ENCODE measurements around the gene CLCNKA. TPM values are rescaled to one million over a fixed set of nuclear protein-coding genes. Genes with fewer than 3 reads are reported as not detected.
"Not testable (repeated sequence)": the region's sequence is repeated elsewhere in the genome, so short reads cannot be mapped to it uniquely, and the experiment has no call there.

The CLCNKA gene
- polyA plus RNA-seq, 1 donor (not counting 4 experiments of a cell fraction or from before 2014, with no cell fraction given), result not detected

DNA sequence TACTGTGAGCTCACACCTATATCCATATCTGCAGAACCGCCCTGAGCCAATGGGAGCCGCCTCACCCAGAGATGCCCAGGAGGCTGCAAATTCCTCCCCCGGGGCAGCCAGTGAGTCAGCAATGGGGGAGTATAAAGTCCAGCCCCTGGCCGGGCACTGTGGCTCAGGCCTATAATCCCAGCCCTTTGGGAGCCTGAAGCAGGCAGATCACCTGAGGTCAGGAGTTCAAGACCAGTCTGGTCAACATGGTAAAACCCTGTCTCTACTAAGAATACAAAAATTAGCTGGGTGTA is 16.7 kb downstream of the CLCNKA start:
- no peak overlapping the region for H2AFZ ChIP-seq (ENCODE audit: control insufficient read depth, low read length)
- TF ChIP-seq, protein P1, sequence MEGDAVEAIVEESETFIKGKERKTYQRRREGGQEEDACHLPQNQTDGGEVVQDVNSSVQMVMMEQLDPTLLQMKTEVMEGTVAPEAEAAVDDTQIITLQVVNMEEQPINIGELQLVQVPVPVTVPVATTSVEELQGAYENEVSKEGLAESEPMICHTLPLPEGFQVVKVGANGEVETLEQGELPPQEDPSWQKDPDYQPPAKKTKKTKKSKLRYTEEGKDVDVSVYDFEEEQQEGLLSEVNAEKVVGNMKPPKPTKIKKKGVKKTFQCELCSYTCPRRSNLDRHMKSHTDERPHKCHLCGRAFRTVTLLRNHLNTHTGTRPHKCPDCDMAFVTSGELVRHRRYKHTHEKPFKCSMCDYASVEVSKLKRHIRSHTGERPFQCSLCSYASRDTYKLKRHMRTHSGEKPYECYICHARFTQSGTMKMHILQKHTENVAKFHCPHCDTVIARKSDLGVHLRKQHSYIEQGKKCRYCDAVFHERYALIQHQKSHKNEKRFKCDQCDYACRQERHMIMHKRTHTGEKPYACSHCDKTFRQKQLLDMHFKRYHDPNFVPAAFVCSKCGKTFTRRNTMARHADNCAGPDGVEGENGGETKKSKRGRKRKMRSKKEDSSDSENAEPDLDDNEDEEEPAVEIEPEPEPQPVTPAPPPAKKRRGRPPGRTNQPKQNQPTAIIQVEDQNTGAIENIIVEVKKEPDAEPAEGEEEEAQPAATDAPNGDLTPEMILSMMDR (optimal IDR thresholded peaks at IDR 0.05 in 1 of 3, IDR thresholded peaks at IDR 0.05 in 1 of 3, conservative IDR thresholded peaks at IDR 0.05 in 1 of 3; ENCODE audit: extremely low read depth in 1 of 3, insufficient read depth in 2 of 3, low read length in 3 of 3), result no peak
- no peak for TF ChIP-seq EZH2 (IDR thresholded peaks at IDR 0.05; ENCODE audit: low read length)
- FAIRE-seq, result no peak
- no peak for DNase-seq (ENCODE audit: low read depth, low spot score)
- dilution Hi-C loops (cut with MboI; ENCODE audit: extremely low pct_ligation_motif_present, low sequenced_read_pairs), result no loop called here
- no peaks in the 10 kb centered on the region for H3K27me3 ChIP-seq (ENCODE audit: control insufficient read depth, extremely low read depth, insufficient read depth, low read length)
- no peaks in the 10 kb centered on the region for H3K79me2 ChIP-seq (ENCODE audit: control insufficient read depth, insufficient read depth, low read length)
- no peak overlapping the region for H3K4me3 ChIP-seq (ENCODE audit: control insufficient read depth in 2 of 3, extremely low read depth in 1 of 3, insufficient read depth in 2 of 3, low read depth in 1 of 3, low read length in 3 of 3)
- no peak overlapping the region for H3K4me2 ChIP-seq (ENCODE audit: control insufficient read depth, extremely low read depth, insufficient read depth, low read depth, low read length)
- H3K36me3 ChIP-seq (ENCODE audit: control insufficient read depth in 2 of 2, extremely low read depth in 1 of 2, insufficient read depth in 2 of 2, low read length in 2 of 2), result no peaks in the 10 kb centered on the region
- H4K20me1 ChIP-seq (ENCODE audit: control insufficient read depth, extremely low read depth, insufficient read depth, low read length), result no peaks in the 10 kb centered on the region
- no peaks in the 10 kb centered on the region for H3K9me1 ChIP-seq (ENCODE audit: control insufficient read depth, extremely low read depth, insufficient read depth, low read length)
- H3K4me1 ChIP-seq (ENCODE audit: control insufficient read depth, extremely low read depth, insufficient read depth, low read length), result no peaks in the 10 kb centered on the region
- no peak overlapping the region for H3K27ac ChIP-seq (ENCODE audit: control insufficient read depth, insufficient read depth, low read length)
- H3K9me3 ChIP-seq (ENCODE audit: control insufficient read depth, low read depth, low read length), result no peaks in the 10 kb centered on the region
- H3K9ac ChIP-seq (ENCODE audit: control insufficient read depth, extremely low read depth, insufficient read depth, low read length), result no peak overlapping the region

DNA sequence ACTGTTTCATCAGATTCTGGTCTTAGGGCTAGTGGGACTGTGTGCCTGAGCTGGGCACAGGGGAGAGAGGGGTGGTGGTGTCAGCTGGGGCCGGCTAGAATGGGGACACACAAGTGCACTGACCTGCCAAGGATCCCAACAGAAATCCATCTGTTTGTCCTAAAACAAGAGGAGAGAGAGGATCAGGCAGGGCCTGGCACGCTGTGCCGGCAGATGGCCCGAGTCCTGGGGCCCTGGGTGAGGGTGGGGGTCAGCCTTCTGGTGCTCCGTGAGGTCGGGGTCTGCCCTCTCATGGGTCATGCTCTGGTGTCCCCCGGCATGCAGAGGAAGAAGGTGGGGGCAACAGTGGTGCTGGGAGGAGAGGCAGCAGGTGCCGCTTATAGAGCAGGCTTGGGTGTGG is 18.0 kb downstream of the CLCNKA start:
- H3K27ac ChIP-seq (ENCODE audit: control insufficient read depth, insufficient read depth, low read length); FAIRE-seq; H3K4me2 ChIP-seq (ENCODE audit: control insufficient read depth, extremely low read depth, insufficient read depth, low read depth, low read length); DNase-seq (ENCODE audit: low read depth, low spot score); H3K27me3 ChIP-seq (ENCODE audit: control insufficient read depth, extremely low read depth, insufficient read depth, low read length); H3K9me1 ChIP-seq (ENCODE audit: control insufficient read depth, extremely low read depth, insufficient read depth, low read length); H3K4me3 ChIP-seq (ENCODE audit: control insufficient read depth in 2 of 3, extremely low read depth in 1 of 3, insufficient read depth in 2 of 3, low read depth in 1 of 3, low read length in 3 of 3); H3K9me3 ChIP-seq (ENCODE audit: control insufficient read depth, low read depth, low read length); H4K20me1 ChIP-seq (ENCODE audit: control insufficient read depth, extremely low read depth, insufficient read depth, low read length); dilution Hi-C loops (cut with MboI; ENCODE audit: extremely low pct_ligation_motif_present, low sequenced_read_pairs); H3K36me3 ChIP-seq (ENCODE audit: control insufficient read depth in 2 of 2, extremely low read depth in 1 of 2, insufficient read depth in 2 of 2, low read length in 2 of 2); H3K9ac ChIP-seq (ENCODE audit: control insufficient read depth, extremely low read depth, insufficient read depth, low read length); H3K79me2 ChIP-seq (ENCODE audit: control insufficient read depth, insufficient read depth, low read length); H2AFZ ChIP-seq (ENCODE audit: control insufficient read depth, low read length); H3K4me1 ChIP-seq (ENCODE audit: control insufficient read depth, extremely low read depth, insufficient read depth, low read length): not testable (repeated sequence)

DNA sequence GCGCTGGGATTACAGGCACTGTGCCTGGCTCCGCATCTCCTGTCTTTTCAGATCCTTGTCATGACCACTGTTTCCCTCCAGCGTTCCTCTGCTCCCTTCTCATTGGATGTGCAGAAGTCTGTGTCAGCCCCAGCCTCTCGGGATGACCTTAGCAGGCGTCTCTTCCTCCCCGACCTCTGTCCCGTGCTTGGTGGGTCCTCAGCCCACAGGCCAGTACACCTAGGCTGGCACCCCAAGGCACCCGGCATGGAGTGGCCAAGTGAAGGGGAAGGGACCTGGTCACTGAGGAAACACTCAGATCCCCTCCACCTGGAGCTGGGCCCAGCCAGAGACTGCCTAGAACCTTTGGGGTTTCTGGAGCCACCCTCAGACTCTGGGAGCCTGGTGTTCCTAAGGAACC is 19.4 kb downstream of the CLCNKA start:
- FAIRE-seq, result no peak

More for the DNA sequence above, 19.4 kb downstream of the CLCNKA start:
- no peak for TF ChIP-seq EZH2 (IDR thresholded peaks at IDR 0.05; ENCODE audit: low read length)
- TF ChIP-seq, protein P1 (optimal IDR thresholded peaks at IDR 0.05 in 1 of 3, IDR thresholded peaks at IDR 0.05 in 1 of 3, conservative IDR thresholded peaks at IDR 0.05 in 1 of 3; ENCODE audit: extremely low read depth in 1 of 3, insufficient read depth in 2 of 3, low read length in 3 of 3), result no peak
- H4K20me1 ChIP-seq (ENCODE audit: control insufficient read depth, extremely low read depth, insufficient read depth, low read length), result no peaks in the 10 kb centered on the region
- no peaks in the 10 kb centered on the region for H3K36me3 ChIP-seq (ENCODE audit: control insufficient read depth in 2 of 2, extremely low read depth in 1 of 2, insufficient read depth in 2 of 2, low read length in 2 of 2)
- H3K79me2 ChIP-seq (ENCODE audit: control insufficient read depth, insufficient read depth, low read length), result no peaks in the 10 kb centered on the region
- H3K27ac ChIP-seq (ENCODE audit: control insufficient read depth, insufficient read depth, low read length), result no peak overlapping the region
- H3K9me3 ChIP-seq (ENCODE audit: control insufficient read depth, low read depth, low read length), result no peaks in the 10 kb centered on the region
- H3K4me3 ChIP-seq (ENCODE audit: control insufficient read depth in 2 of 3, extremely low read depth in 1 of 3, insufficient read depth in 2 of 3, low read depth in 1 of 3, low read length in 3 of 3), result no peak overlapping the region
- dilution Hi-C loops (cut with MboI; ENCODE audit: extremely low pct_ligation_motif_present, low sequenced_read_pairs), result no loop called here
- DNase-seq (ENCODE audit: low read depth, low spot score), result no peak
- H2AFZ ChIP-seq (ENCODE audit: control insufficient read depth, low read length), result no peak overlapping the region
- H3K4me2 ChIP-seq (ENCODE audit: control insufficient read depth, extremely low read depth, insufficient read depth, low read depth, low read length), result no peak overlapping the region
- H3K9ac ChIP-seq (ENCODE audit: control insufficient read depth, extremely low read depth, insufficient read depth, low read length), result no peak overlapping the region
- H3K4me1 ChIP-seq (ENCODE audit: control insufficient read depth, extremely low read depth, insufficient read depth, low read length), result no peaks in the 10 kb centered on the region
- no peaks in the 10 kb centered on the region for H3K9me1 ChIP-seq (ENCODE audit: control insufficient read depth, extremely low read depth, insufficient read depth, low read length)
- H3K27me3 ChIP-seq (ENCODE audit: control insufficient read depth, extremely low read depth, insufficient read depth, low read length), result no peaks in the 10 kb centered on the region
